AG09309 (cell line): ENCODE data around the gene PDE4D.
A peak's percentile ranks its signal among the peaks of the same experiment; 100 is the strongest.
"Not testable (repeated sequence)": the region's sequence is repeated elsewhere in the genome, so short reads cannot be mapped to it uniquely, and the experiment has no call there.

Experiments used
- DNase-seq: peaks from one replicate; pipeline ENCODE4 v3.0.0-alpha.2; 2010; ENCODE audit warnings: low read depth
- H3K4me3 ChIP-seq: 2 replicates; pipeline ENCODE4 v1.5.1; 2011; ENCODE audit warnings: mild to moderate bottlenecking, low read depth, low read length, moderate library complexity; ENCODE audit not compliant: control insufficient read depth
- CTCF ChIP-seq: IDR thresholded peaks from 2 replicates; pipeline ENCODE4 v1.5.1; 2011; ENCODE audit warnings: mild to moderate bottlenecking, low read depth, low read length, inconsistent platforms; ENCODE audit not compliant: insufficient read depth, control insufficient read depth; ENCODE audit errors: missing control alignments

Gene PDE4D

GRCh38 chr5:59683311-59683710, 210.2 kb downstream of the PDE4D start:
- H3K4me3 ChIP-seq, result no peak overlapping the region
- no peak for TF ChIP-seq CTCF
- no peak for DNase-seq

- no peak overlapping the region for H3K4me3 ChIP-seq
- TF ChIP-seq CTCF, result no peak
- DNase-seq, result no peak
Observed at GRCh38 chr5:59682542-59682941, 211.0 kb downstream of the PDE4D start.

GRCh38 chr5:59678943-59679342, 214.6 kb downstream of the PDE4D start:
- TF ChIP-seq CTCF, result no peak
- no peak for DNase-seq
- no peak overlapping the region for H3K4me3 ChIP-seq

GRCh38 chr5:59674763-59675162, 218.8 kb downstream of the PDE4D start:
- TF ChIP-seq CTCF, result no peak
- H3K4me3 ChIP-seq, result no peak overlapping the region
- no peak for DNase-seq

- no peak overlapping the region for H3K4me3 ChIP-seq
- peak; percentile 67 for TF ChIP-seq CTCF
- peak; percentile 8 for DNase-seq
Observed at GRCh38 chr5:59673438-59674058, 220.0 kb downstream of the PDE4D start.

- H3K4me3 ChIP-seq, result no peak overlapping the region
- TF ChIP-seq CTCF, result no peak
- no peak for DNase-seq
Observed at GRCh38 chr5:59666440-59667068, 227.0 kb downstream of the PDE4D start.

GRCh38 chr5:59665832-59666203, 227.7 kb downstream of the PDE4D start:
- not testable (repeated sequence) for DNase-seq, H3K4me3 ChIP-seq
- peak; percentile 15 for TF ChIP-seq CTCF
